GM12878 (cell line): ENCODE measurements around the gene TIMP2. TPM values are rescaled to one million over a fixed set of nuclear protein-coding genes. Genes with fewer than 3 reads are reported as not detected.

ENCODE experiments used
- ATAC-seq: fragments of 200-7000 bp; cut with Tn5 transposase; 3 replicates; pipeline ENCODE4 v1.9.1; 2020; ENCODE audit warnings: mild to moderate bottlenecking, moderate library complexity
- BruUV-seq: library from RNA; stranded (reverse); fragments of 400-500 nt; replicated peaks from 2 replicates; lab custom pipeline; 2021; lab: Mats Ljungman, UMichigan
- CTCF ChIA-PET: fragments of 300-600 bp; sonication (Branson Sonifier 250); formaldehyde crosslinking; extraction: SDS; loops from one replicate; lab custom pipeline; 2021; ENCODE audit warnings: inconsistent platforms; lab: Yijun Ruan, JAX
- POLR2A ChIA-PET: fragments of 350-600 bp; formaldehyde crosslinking; extraction: SDS; loops from one replicate; lab custom pipeline; 2021; ENCODE audit warnings: inconsistent platforms; lab: Charles Lee
- RAD21 ChIA-PET: fragments of 300-600 bp; sonication (Branson Sonifier 250); formaldehyde crosslinking; loops from one replicate; lab custom pipeline; 2023; ENCODE audit warnings: antibody characterized with exemption; ENCODE audit not compliant: unreplicated experiment; lab: Charles Lee
- SMC1A ChIA-PET: fragments of 300-600 bp; sonication (Branson Sonifier 250); formaldehyde crosslinking; loops from one replicate; lab custom pipeline; 2023; ENCODE audit not compliant: unreplicated experiment, uncharacterized antibody; lab: Charles Lee
- DNase-seq: peaks from one replicate; pipeline ENCODE4 v3.0.0-alpha.2; 2011; ENCODE audit warnings: low read depth, low spot score
- FAIRE-seq: peaks from 3 replicates; lab custom pipeline; 2011; peaks lifted over from hg19 to GRCh38; lab: Jason Lieb, UNC
- H2AFZ ChIP-seq: 2 replicates; pipeline ENCODE4 v1.6.0; 2011; ENCODE audit warnings: low read depth, low read length, control low read depth; ENCODE audit not compliant: control insufficient read depth
- H3K27ac ChIP-seq: 2 replicates; pipeline ENCODE4 v1.5.1; 2011; ENCODE audit warnings: control low read depth; ENCODE audit not compliant: control insufficient read depth, insufficient read depth
- H3K27me3 ChIP-seq, 2 experiments: replicated peaks in 1 of 2; 2 replicates each; pipeline versions ENCODE4 v1.6.0 to v1.6.1; 2011; ENCODE audit warnings: low read length in 1 of 2; ENCODE audit not compliant: control insufficient read depth in 2 of 2, insufficient read depth in 2 of 2
- H3K36me3 ChIP-seq, 2 experiments: 2 replicates each; pipeline ENCODE4 v1.5.1; 2011; ENCODE audit warnings: low read length in 1 of 2; ENCODE audit not compliant: control insufficient read depth in 2 of 2, insufficient read depth in 2 of 2
- H3K4me1 ChIP-seq: 2 replicates; pipeline ENCODE4 v1.6.1; 2011; ENCODE audit warnings: mild to moderate bottlenecking, low read length, moderate library complexity, mixed read lengths; ENCODE audit not compliant: control insufficient read depth, insufficient read depth
- H3K4me2 ChIP-seq: 2 replicates; pipeline ENCODE4 v1.6.0; 2011; ENCODE audit warnings: control low read depth; ENCODE audit not compliant: control insufficient read depth, insufficient read depth
- H3K4me3 ChIP-seq: fragments of 200-600 bp; sonication (generic); 2 replicates; pipeline ENCODE4 v1.5.1; 2016
- H3K79me2 ChIP-seq: 2 replicates; pipeline ENCODE4 v1.6.0; 2011; ENCODE audit warnings: low read length; ENCODE audit not compliant: control insufficient read depth, insufficient read depth
- H3K9ac ChIP-seq: 2 replicates; pipeline ENCODE4 v1.8.0; 2011; ENCODE audit warnings: low read length, control low read depth, mixed read lengths; ENCODE audit not compliant: control insufficient read depth, insufficient read depth
- H3K9me3 ChIP-seq: replicated peaks from 3 replicates; pipeline ENCODE4 v1.5.1; 2011; ENCODE audit warnings: mild to moderate bottlenecking, low read length; ENCODE audit not compliant: control insufficient read depth, insufficient read depth
- H4K20me1 ChIP-seq: 2 replicates; pipeline ENCODE4 v1.6.0; 2011; ENCODE audit not compliant: control insufficient read depth, insufficient read depth
- CBX3 ChIP-seq: fragments of 200-600 bp; sonication (generic); IDR thresholded peaks from 2 replicates; pipeline ENCODE4 v1.6.1; 2016; ENCODE audit warnings: low read depth, borderline replicate concordance
- FOS ChIP-seq: IDR thresholded peaks from 3 replicates; pipeline ENCODE4 v1.6.1; 2011; ENCODE audit warnings: borderline replicate concordance; ENCODE audit not compliant: insufficient read length; ENCODE audit errors: extremely low read depth
- HDGF ChIP-seq: fragments of 450-650 bp; IDR thresholded peaks from 2 replicates; pipeline ENCODE4 v1.6.1; 2016; ENCODE audit warnings: antibody characterized with exemption
- MEF2B ChIP-seq: fragments of 450-650 bp; IDR thresholded peaks from 2 replicates; pipeline ENCODE4 v1.6.1; 2018; ENCODE audit warnings: mild to moderate bottlenecking, moderate library complexity; ENCODE audit not compliant: partially characterized antibody, poor library complexity, severe bottlenecking
- NFYB ChIP-seq: IDR thresholded peaks from 2 replicates; pipeline ENCODE4 v1.6.1; 2011; ENCODE audit warnings: low read depth, mild to moderate bottlenecking, low read length, improper control_type of control experiment, moderate library complexity; ENCODE audit not compliant: insufficient read depth
- SRF ChIP-seq, 2 experiments: IDR thresholded peaks; 2 replicates each; pipeline ENCODE4 v1.6.1; 2011; ENCODE audit warnings: low read depth in 2 of 2, low read length in 2 of 2, mild to moderate bottlenecking in 1 of 2, moderate library complexity in 1 of 2
- TCF3 ChIP-seq: IDR thresholded peaks from 2 replicates; pipeline ENCODE4 v1.6.1; 2012; ENCODE audit warnings: low read depth, mild to moderate bottlenecking, low read length, borderline replicate concordance; ENCODE audit not compliant: insufficient read depth
- ZBTB4 ChIP-seq: fragments of 450-650 bp; formaldehyde crosslinking; IDR thresholded peaks from 2 replicates; pipeline ENCODE4 v1.4.0; 2022; ENCODE audit warnings: mild to moderate bottlenecking, moderate library complexity
- ZNF217 ChIP-seq: fragments of 450-650 bp; IDR thresholded peaks from 2 replicates; pipeline ENCODE4 v1.6.1; 2017; ENCODE audit warnings: antibody characterized with exemption, mild to moderate bottlenecking
- ZNF622 ChIP-seq: fragments of 450-650 bp; IDR thresholded peaks from 2 replicates; pipeline ENCODE4 v1.6.1; 2017; ENCODE audit warnings: mild to moderate bottlenecking, inconsistent platforms
- WGBS: methylation state at CpG from one replicate; pipeline ENCODE4 v1.1.6; 2016; ENCODE audit warnings: low lambda C conversion rate; ENCODE audit not compliant: insufficient replicate concordance, insufficient coverage; ENCODE audit errors: missing lambda C conversion rate; 5-methylcytosine and 5-hydroxymethylcytosine counted together
- in situ Hi-C: fragments of 300-500 bp; cut with MboI; formaldehyde crosslinking; loops from 9 replicates; pipeline ENCODE4 v1.14.3; 2018; ENCODE audit warnings: mixed read lengths
- intact Hi-C: fragments of 100-400 bp; cut with micrococcal nuclease; formaldehyde crosslinking; loops from one replicate; pipeline ENCODE4 v1.14.2; 2022; ENCODE audit not compliant: unreplicated experiment
- polyA plus RNA-seq, 11 experiments: library from polyadenylated mRNA; depleted of rRNA in 4 of 11; unstranded in 6 of 11; stranded (reverse) in 5 of 11; fragments of >200 nt; fragmentation: Nextera tagmentation in 4 of 11; fragmentation: Illumina TruSeq in 1 of 11; extraction: Ambion mirVana in 4 of 11; extraction: Trizol in 1 of 11; gene quantifications; 1 replicate in 1 of 11; 2 replicates in 10 of 11; pipeline versions ENCODE4 v1.2.1 to v1.2.3, GENCODE V29; 2011 to 2016; ENCODE audit warnings: inconsistent platforms in 2 of 11, missing spikeins in 2 of 11, low read depth in 1 of 11
- total RNA-seq, 4 experiments: library from RNA; depleted of rRNA in 3 of 4; stranded (reverse); fragments of >200 nt in 3 of 4; fragmentation: Illumina TruSeq in 1 of 4; extraction: Trizol in 1 of 4; gene quantifications; 2 replicates each; pipeline versions ENCODE4 v1.2.1 to v1.2.3, GENCODE V29; 2013 to 2021

The TIMP2 gene
- total and polyA plus RNA-seq, 10 of the 15 experiments (the other 5 are each of a cell fraction or from before 2014, with no cell fraction given) = 0.03 to 0.41 (median 0.04) TPM; not detected in 7

- no peak for TF ChIP-seq FOS
- TF ChIP-seq ZNF622 = no peak
- no peak for TF ChIP-seq HDGF
- TF ChIP-seq NFYB = no peak
- no peak for TF ChIP-seq ZNF217
Measured at GRCh38 chr17:78905116-78905515, 20.1 kb downstream of the TIMP2 start (continued).

GRCh38 chr17:78904371-78904770, 20.8 kb downstream of the TIMP2 start:
- TF ChIP-seq ZBTB4 (CRISPR knock-in tag) = no peak
- no peak for TF ChIP-seq TCF3
- no peak for TF ChIP-seq SRF (IDR thresholded peaks at IDR 0.05; ENCODE audit: low read depth in 2 of 2, low read length in 2 of 2)
- TF ChIP-seq CBX3 = no peak
- no peak for TF ChIP-seq MEF2B
- Histone ChIP-seq H4K20me1 (no peaks in the 10 kb centered on the region), H3K4me1 (no peaks in the 10 kb centered on the region), H3K27ac (no peak overlapping the region), H3K79me2 (no peaks in the 10 kb centered on the region), H3K36me3 (no peaks in the 10 kb centered on the region), H3K9me3 (no peaks in the 10 kb centered on the region), H3K27me3 (0 out of 4 replicates have a peak, but pooled peaks cover 0 to 2% of the 10 kb centered on the region in 2 experiments), H2AFZ (no peak overlapping the region), H3K4me2 (no peak overlapping the region), H3K9ac (no peak overlapping the region), H3K4me3 (no peak overlapping the region)
- FAIRE-seq (no peak), DNase-seq (no peak), ATAC-seq (no peak)
- no TSS peak for BruUV-seq
- ChIA-PET POLR2A (no interaction called here), SMC1A (no interaction called here), RAD21 (no interaction called here), CTCF (interaction anchor here (0.7 to 1.5 kb wide), 3 partner anchors 14 to 135 kb away, joined by 3 to 4 read pairs (median 3); no protein-coding TSS in a partner anchor)
- in situ Hi-C loops (no loop called here), intact Hi-C loops (no loop called here)
- WGBS = 23% methylated on average over 9 of the region's 9 CpGs
